ENCODE data around the gene TMEM108.

DNA sequence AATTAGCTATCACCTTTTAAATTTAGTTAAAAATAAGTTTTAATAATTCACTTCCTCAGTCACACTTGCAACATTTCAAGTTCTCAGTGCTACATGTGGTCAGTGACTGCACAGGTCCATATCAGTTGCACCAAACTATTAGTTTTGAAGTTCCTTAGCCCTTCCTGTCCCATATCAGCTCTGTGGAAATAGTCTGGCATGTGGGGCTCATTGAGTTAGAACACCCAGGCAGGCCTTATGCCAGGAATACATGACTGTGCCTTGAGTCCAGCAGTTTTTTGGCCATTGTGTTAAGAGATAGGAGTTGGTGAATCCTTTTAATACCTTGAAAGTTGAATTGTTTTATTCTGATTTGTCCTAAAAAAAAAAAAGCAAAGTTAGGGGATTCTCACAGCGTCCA, 207.9 kb downstream of the TMEM108 start:
- TF ChIP-seq POLR2AphosphoS5 (IDR thresholded peaks at IDR 0.05; ENCODE audit: low read depth, low read length) (no peak), TAF1 (IDR thresholded peaks at IDR 0.05; ENCODE audit: borderline replicate concordance, insufficient read depth, low read length) (no peak)
- TF ChIP-seq, protein P1, sequence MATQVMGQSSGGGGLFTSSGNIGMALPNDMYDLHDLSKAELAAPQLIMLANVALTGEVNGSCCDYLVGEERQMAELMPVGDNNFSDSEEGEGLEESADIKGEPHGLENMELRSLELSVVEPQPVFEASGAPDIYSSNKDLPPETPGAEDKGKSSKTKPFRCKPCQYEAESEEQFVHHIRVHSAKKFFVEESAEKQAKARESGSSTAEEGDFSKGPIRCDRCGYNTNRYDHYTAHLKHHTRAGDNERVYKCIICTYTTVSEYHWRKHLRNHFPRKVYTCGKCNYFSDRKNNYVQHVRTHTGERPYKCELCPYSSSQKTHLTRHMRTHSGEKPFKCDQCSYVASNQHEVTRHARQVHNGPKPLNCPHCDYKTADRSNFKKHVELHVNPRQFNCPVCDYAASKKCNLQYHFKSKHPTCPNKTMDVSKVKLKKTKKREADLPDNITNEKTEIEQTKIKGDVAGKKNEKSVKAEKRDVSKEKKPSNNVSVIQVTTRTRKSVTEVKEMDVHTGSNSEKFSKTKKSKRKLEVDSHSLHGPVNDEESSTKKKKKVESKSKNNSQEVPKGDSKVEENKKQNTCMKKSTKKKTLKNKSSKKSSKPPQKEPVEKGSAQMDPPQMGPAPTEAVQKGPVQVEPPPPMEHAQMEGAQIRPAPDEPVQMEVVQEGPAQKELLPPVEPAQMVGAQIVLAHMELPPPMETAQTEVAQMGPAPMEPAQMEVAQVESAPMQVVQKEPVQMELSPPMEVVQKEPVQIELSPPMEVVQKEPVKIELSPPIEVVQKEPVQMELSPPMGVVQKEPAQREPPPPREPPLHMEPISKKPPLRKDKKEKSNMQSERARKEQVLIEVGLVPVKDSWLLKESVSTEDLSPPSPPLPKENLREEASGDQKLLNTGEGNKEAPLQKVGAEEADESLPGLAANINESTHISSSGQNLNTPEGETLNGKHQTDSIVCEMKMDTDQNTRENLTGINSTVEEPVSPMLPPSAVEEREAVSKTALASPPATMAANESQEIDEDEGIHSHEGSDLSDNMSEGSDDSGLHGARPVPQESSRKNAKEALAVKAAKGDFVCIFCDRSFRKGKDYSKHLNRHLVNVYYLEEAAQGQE (IDR thresholded peaks at IDR 0.05; ENCODE audit: insufficient read depth in 1 of 2, low read depth in 2 of 2, low read length in 2 of 2), result no peak
